Adrenal gland (tissue), 5 donors: Measurements from ENCODE around the gene TNIP2.

Source experiments
- CTCF ChIP-seq, 6 experiments: fragments of 450-650 bp in 4 of 6; fragments of 200-600 bp in 2 of 6; sonication (generic) in 1 of 6; IDR thresholded peaks; 1 replicate in 5 of 6; 2 replicates in 1 of 6; pipeline versions ENCODE4 v1.5.1 to v1.8.0; 2016 to 2021; ENCODE audit warnings: antibody characterized with exemption in 6 of 6, mild to moderate bottlenecking in 2 of 6, moderate library complexity in 1 of 6
- POLR2A ChIP-seq, 2 donors: fragments of 450-650 bp; IDR thresholded peaks; one replicate each; pipeline ENCODE4 v1.6.1; 2017; ENCODE audit warnings: antibody characterized with exemption in 2 of 2, mild to moderate bottlenecking in 2 of 2, moderate library complexity in 1 of 2
- donor health status: DM: no; HTN: no; CAD: no.

GRCh38 chr4:2768124-2768523 lies 12.0 kb upstream of the TNIP2 start:
- no peak for TF ChIP-seq POLR2A (IDR thresholded peaks at IDR 0.05)
- TF ChIP-seq CTCF (IDR thresholded peaks at IDR 0.05), result no peak
